Activated CD8-positive, alpha-beta memory T cell treated with anti-CD3 and anti-CD28 coated beads, Interleukin-2, amount 10 ng/mL, durations not matched to agents 7 days and 5 days (primary cell): ENCODE results near the gene FADS6. TPM values are rescaled to one million over a fixed set of nuclear protein-coding genes. Genes with fewer than 3 reads are reported as not detected.

ENCODE experiments used
- ATAC-seq: fragments of 150-1000 bp; cut with Tn5 transposase; one replicate; pipeline ENCODE4 v1.10.0; 2021; ENCODE audit warnings: moderate library complexity
- CTCF ChIA-PET: fragments of 350-600 bp; sonication (Branson Sonifier 250); formaldehyde crosslinking; loops from one replicate; lab custom pipeline; 2021; ENCODE audit warnings: antibody characterized with exemption; lab: Charles Lee
- DNase-seq: peaks from one replicate; pipeline ENCODE4 v3.0.0-alpha.2; 2020
- H3K27ac Mint-ChIP-seq: one replicate; pipeline ENCODE4 v1.8.0; 2021; ENCODE audit warnings: mild to moderate bottlenecking, mixed read lengths
- H3K27me3 Mint-ChIP-seq: one replicate; pipeline ENCODE4 v1.8.0; 2021; ENCODE audit warnings: mixed read lengths
- H3K36me3 Mint-ChIP-seq: one replicate; pipeline ENCODE4 v1.8.0; 2021; ENCODE audit warnings: mild to moderate bottlenecking, mixed read lengths
- H3K4me1 Mint-ChIP-seq: one replicate; pipeline ENCODE4 v1.8.0; 2021; ENCODE audit warnings: mixed read lengths
- H3K4me3 Mint-ChIP-seq: one replicate; pipeline ENCODE4 v1.8.0; 2021; ENCODE audit warnings: mild to moderate bottlenecking, moderate library complexity, mixed read lengths
- H3K9me3 Mint-ChIP-seq: one replicate; pipeline ENCODE4 v1.8.0; 2022; ENCODE audit warnings: low read depth, mixed read lengths
- total RNA-seq, 2 experiments: library from RNA; stranded (reverse); gene quantifications; one replicate each; pipeline ENCODE4 v1.2.3, GENCODE V29; 2021

FADS6 gene
- total RNA-seq, 2 experiments from 2014 or later: not detected

- DNase-seq: no peak
- no peak within 1 kb of the TSS for H3K27ac Mint-ChIP-seq
- H3K9me3 Mint-ChIP-seq: no peaks in the 10 kb centered on the region
- CTCF ChIA-PET: interaction anchor here (1.3 to 20.3 kb wide), 6 partner anchors 12 to 202 kb away, joined by 4 to 262 read pairs (median 6); partner anchors contain the start of gene FDXR
- peaks cover 5% of the 10 kb centered on the region for H3K4me1 Mint-ChIP-seq
- ATAC-seq: no peak
- H3K27me3 Mint-ChIP-seq: peaks cover 64% of the 10 kb centered on the region
- H3K4me3 Mint-ChIP-seq: no peak within 1 kb of the TSS
- peaks cover 6% of the 10 kb centered on the region for H3K36me3 Mint-ChIP-seq
These were observed 33.8 kb downstream of the FADS6 start, which contains the start of gene GRIN2C for GRCh38 chr17:74859459-74860228. Gene GRIN2C (minus strand): TSS chr17:74859885. CDS start chr17:74855092, 4,793 bp downstream.

- Mint-ChIP-seq H3K4me1 (peaks cover 5% of the 10 kb centered on the region), H3K36me3 (peaks cover 6% of the 10 kb centered on the region), H3K27me3 (peaks cover 72% of the 10 kb centered on the region), H3K4me3 (no peak overlapping the region), H3K27ac (no peak overlapping the region), H3K9me3 (no peaks in the 10 kb centered on the region)
- CTCF ChIA-PET: interaction anchor here (0.5 to 20.3 kb wide), 6 partner anchors 14 to 293 kb away, joined by 3 to 262 read pairs (median 8); partner anchors contain the start of gene FDXR
- DNase-seq (no peak), ATAC-seq (no peak)
These were observed 34.6 kb downstream of the FADS6 start for GRCh38 chr17:74858672-74859458.

- no peak overlapping the region for H3K27ac Mint-ChIP-seq
These were observed 36.2 kb downstream of the FADS6 start for GRCh38 chr17:74857191-74857590.

GRCh38 chr17:74856112-74856511 is 37.3 kb downstream of the FADS6 start:
- H3K4me1 Mint-ChIP-seq: peaks cover 3% of the 10 kb centered on the region
- H3K36me3 Mint-ChIP-seq: no peaks in the 10 kb centered on the region
- H3K4me3 Mint-ChIP-seq: no peak overlapping the region
- H3K27ac Mint-ChIP-seq: no peak overlapping the region
- CTCF ChIA-PET: interaction anchor here (0.8 to 20.3 kb wide), 2 partner anchors 10 to 65 kb away, joined by 3 to 262 read pairs; no protein-coding TSS in a partner anchor
- H3K9me3 Mint-ChIP-seq: no peaks in the 10 kb centered on the region
- DNase-seq: no peak
- peaks cover 78% of the 10 kb centered on the region for H3K27me3 Mint-ChIP-seq
- ATAC-seq: no peak

More at GRCh38 chr17:74857191-74857590, 36.2 kb downstream of the FADS6 start:
- DNase-seq: no peak
- H3K27me3 Mint-ChIP-seq: peaks cover 82% of the 10 kb centered on the region
- CTCF ChIA-PET: interaction anchor here (2.3 to 20.3 kb wide), 3 partner anchors 14 to 66 kb away, joined by 8 to 262 read pairs (median 8); partner anchors contain the start of gene FDXR
- ATAC-seq: no peak
- peaks cover under 1% of the 10 kb centered on the region for H3K36me3 Mint-ChIP-seq
- H3K4me1 Mint-ChIP-seq: peaks cover 8% of the 10 kb centered on the region
- H3K4me3 Mint-ChIP-seq: no peak overlapping the region
- H3K9me3 Mint-ChIP-seq: no peaks in the 10 kb centered on the region

- Mint-ChIP-seq H3K27me3 (peaks cover 75% of the 10 kb centered on the region), H3K36me3 (no peaks in the 10 kb centered on the region), H3K27ac (no peak overlapping the region), H3K4me1 (peaks cover 3% of the 10 kb centered on the region), H3K4me3 (no peak overlapping the region), H3K9me3 (no peaks in the 10 kb centered on the region)
- CTCF ChIA-PET: interaction anchor here (0.8 to 20.3 kb wide), 2 partner anchors 11 to 65 kb away, joined by 3 to 262 read pairs; no protein-coding TSS in a partner anchor
- DNase-seq (no peak), ATAC-seq (no peak)
These were observed 38.1 kb downstream of the FADS6 start for GRCh38 chr17:74855323-74855722.

- Mint-ChIP-seq H3K36me3 (no peaks in the 10 kb centered on the region), H3K27me3 (peaks cover 71% of the 10 kb centered on the region), H3K4me1 (peaks cover 3% of the 10 kb centered on the region), H3K4me3 (no peak overlapping the region), H3K9me3 (no peaks in the 10 kb centered on the region), H3K27ac (no peak overlapping the region)
- DNase-seq: no peak
- no peak for ATAC-seq
- CTCF ChIA-PET: interaction anchor here (20.3 kb wide), 1 partner anchor 64 kb away, joined by 262 read pairs; no protein-coding TSS in a partner anchor
These were observed 38.6 kb downstream of the FADS6 start for GRCh38 chr17:74854792-74855191.

- no peak overlapping the region for H3K4me3 Mint-ChIP-seq
- H3K4me1 Mint-ChIP-seq: peaks cover 3% of the 10 kb centered on the region
- DNase-seq (no peak), ATAC-seq (no peak)
- H3K27ac Mint-ChIP-seq: no peak overlapping the region
- H3K9me3 Mint-ChIP-seq: no peaks in the 10 kb centered on the region
- CTCF ChIA-PET: interaction anchor here (0.8 to 20.3 kb wide), 2 partner anchors 63 to 196 kb away, joined by 3 to 262 read pairs; no protein-coding TSS in a partner anchor
- H3K27me3 Mint-ChIP-seq: peaks cover 61% of the 10 kb centered on the region
- no peaks in the 10 kb centered on the region for H3K36me3 Mint-ChIP-seq
These were observed 39.8 kb downstream of the FADS6 start for GRCh38 chr17:74853669-74854068.

- Mint-ChIP-seq H3K27ac (no peak overlapping the region), H3K36me3 (no peaks in the 10 kb centered on the region), H3K9me3 (no peaks in the 10 kb centered on the region), H3K27me3 (peaks cover 55% of the 10 kb centered on the region), H3K4me1 (peaks cover 3% of the 10 kb centered on the region), H3K4me3 (peak overlapping the region; percentile 50)
- CTCF ChIA-PET: interaction anchor here (0.8 to 2.4 kb wide), 5 partner anchors 9 to 196 kb away, joined by 3 to 11 read pairs (median 8); no protein-coding TSS in a partner anchor
- ATAC-seq (no peak), DNase-seq (no peak)
These were observed 40.4 kb downstream of the FADS6 start for GRCh38 chr17:74853048-74853397.

- peak overlapping the region; percentile 50 for H3K4me3 Mint-ChIP-seq
- H3K27me3 Mint-ChIP-seq: peaks cover 51% of the 10 kb centered on the region
- ATAC-seq (peak; percentile 87), DNase-seq (peak; percentile 68)
- H3K27ac Mint-ChIP-seq: no peak overlapping the region
- CTCF ChIA-PET: interaction anchor here (0.8 to 2.4 kb wide), 5 partner anchors 9 to 69 kb away, joined by 3 to 11 read pairs (median 8); no protein-coding TSS in a partner anchor
- H3K36me3 Mint-ChIP-seq: no peaks in the 10 kb centered on the region
- peaks cover 3% of the 10 kb centered on the region for H3K4me1 Mint-ChIP-seq
- no peaks in the 10 kb centered on the region for H3K9me3 Mint-ChIP-seq
These were observed 41.0 kb downstream of the FADS6 start for GRCh38 chr17:74852237-74853047.

GRCh38 chr17:74851612-74852236 is 41.7 kb downstream of the FADS6 start:
- CTCF ChIA-PET: interaction anchor here (0.8 to 2.4 kb wide), 7 partner anchors 9 to 68 kb away, joined by 3 to 11 read pairs (median 6); no protein-coding TSS in a partner anchor
- no peaks in the 10 kb centered on the region for H3K36me3 Mint-ChIP-seq
- H3K27me3 Mint-ChIP-seq: peaks cover 44% of the 10 kb centered on the region
- ATAC-seq (no peak), DNase-seq (no peak)
- no peak overlapping the region for H3K4me3 Mint-ChIP-seq
- H3K4me1 Mint-ChIP-seq: peaks cover 3% of the 10 kb centered on the region
- no peak overlapping the region for H3K27ac Mint-ChIP-seq
- no peaks in the 10 kb centered on the region for H3K9me3 Mint-ChIP-seq

- H3K4me3 Mint-ChIP-seq: no peak overlapping the region
- peaks cover 3% of the 10 kb centered on the region for H3K4me1 Mint-ChIP-seq
- peaks cover 37% of the 10 kb centered on the region for H3K27me3 Mint-ChIP-seq
- H3K9me3 Mint-ChIP-seq: no peaks in the 10 kb centered on the region
- DNase-seq (no peak), ATAC-seq (no peak)
- H3K27ac Mint-ChIP-seq: no peak overlapping the region
- no peaks in the 10 kb centered on the region for H3K36me3 Mint-ChIP-seq
- CTCF ChIA-PET: interaction anchor here (1.8 to 2.4 kb wide), 4 partner anchors 8 to 59 kb away, joined by 5 to 11 read pairs (median 7); no protein-coding TSS in a partner anchor
These were observed 42.5 kb downstream of the FADS6 start for GRCh38 chr17:74850914-74851313.

GRCh38 chr17:74850310-74850709 is 43.1 kb downstream of the FADS6 start:
- CTCF ChIA-PET: interaction anchor here (1.8 to 2.4 kb wide), 3 partner anchors 7 to 16 kb away, joined by 5 to 8 read pairs (median 6); no protein-coding TSS in a partner anchor
- Mint-ChIP-seq H3K4me3 (no peak overlapping the region), H3K27ac (no peak overlapping the region), H3K9me3 (no peaks in the 10 kb centered on the region), H3K36me3 (no peaks in the 10 kb centered on the region), H3K27me3 (peaks cover 31% of the 10 kb centered on the region), H3K4me1 (peaks cover 3% of the 10 kb centered on the region)
- DNase-seq (no peak), ATAC-seq (no peak)
